HG02588 (cell line): ENCODE measurements around the gene TBX18.

Experiments
- ATAC-seq: cut with Tn5 transposase; IDR thresholded peaks from one replicate; pipeline ENCODE4 v1.9.1; 2021; ENCODE audit warnings: mild to moderate bottlenecking, moderate library complexity; ENCODE audit not compliant: unreplicated experiment

TBX18 gene

GRCh38 chr6:84773431-84774156 lies 9.2 kb upstream of the TBX18 start:
- no peak for ATAC-seq

- no peak for ATAC-seq
Observed at GRCh38 chr6:84773133-84773430, 8.7 kb upstream of the TBX18 start.

- no peak for ATAC-seq
Observed at GRCh38 chr6:84772428-84773132, 8.2 kb upstream of the TBX18 start.

GRCh38 chr6:84771756-84772356 lies 7.5 kb upstream of the TBX18 start:
- no peak for ATAC-seq

- no peak for ATAC-seq
Observed at GRCh38 chr6:84771125-84771755, 6.8 kb upstream of the TBX18 start.

GRCh38 chr6:84770521-84770920 lies 6.1 kb upstream of the TBX18 start:
- ATAC-seq, result no peak

- no peak for ATAC-seq
Observed at GRCh38 chr6:84769306-84769705, 4.9 kb upstream of the TBX18 start.

- no peak for ATAC-seq
Observed at GRCh38 chr6:84768442-84769174, 4.2 kb upstream of the TBX18 start.

GRCh38 chr6:84767526-84768201 lies 3.3 kb upstream of the TBX18 start:
- ATAC-seq, result no peak

- ATAC-seq, result no peak
Observed at GRCh38 chr6:84766799-84767525, 2.6 kb upstream of the TBX18 start.

GRCh38 chr6:84766118-84766798 lies 1.9 kb upstream of the TBX18 start:
- no peak for ATAC-seq

- no peak for ATAC-seq
Observed at GRCh38 chr6:84763886-84764331, 489 bp downstream of the TBX18 start.

GRCh38 chr6:84763003-84763885 lies 1.2 kb downstream of the TBX18 start:
- ATAC-seq, result no peak

GRCh38 chr6:84762220-84763002 lies 2.0 kb downstream of the TBX18 start:
- no peak for ATAC-seq

- ATAC-seq, result no peak
Observed at GRCh38 chr6:84758486-84758885, 5.9 kb downstream of the TBX18 start.

GRCh38 chr6:84756877-84757276 lies 7.5 kb downstream of the TBX18 start:
- ATAC-seq, result no peak

- ATAC-seq, result no peak
Observed at GRCh38 chr6:84756466-84756865, 7.9 kb downstream of the TBX18 start.

GRCh38 chr6:84753173-84753572 lies 11.2 kb downstream of the TBX18 start:
- no peak for ATAC-seq
